K562 (cell line): ENCODE measurements around the gene AGPAT1. TPM values are rescaled to one million over a fixed set of nuclear protein-coding genes. Genes with fewer than 3 reads are reported as not detected.

ENCODE experiments used
- AFF4 ChIP-seq: sonication (generic); formaldehyde crosslinking; IDR thresholded peaks from 2 replicates; pipeline ENCODE4 v1.8.0; 2023; ENCODE audit warnings: mild to moderate bottlenecking, missing genetic modification reagents
- ARNT ChIP-seq, 2 experiments: fragments of 450-650 bp; IDR thresholded peaks; 2 replicates each; pipeline ENCODE4 v1.6.1; 2016; ENCODE audit warnings: mild to moderate bottlenecking in 1 of 2
- BCOR ChIP-seq: fragments of 450-650 bp; IDR thresholded peaks from 2 replicates; pipeline ENCODE4 v1.6.1; 2016
- BRD4 ChIP-seq: fragments of 200-600 bp; sonication (generic); IDR thresholded peaks from 2 replicates; pipeline ENCODE4 v1.6.1; 2017; ENCODE audit warnings: inconsistent platforms
- CEBPG ChIP-seq, 3 experiments: fragments of 200-800 bp in 1 of 3; sonication (Bioruptor generic) in 1 of 3; sonication (generic) in 1 of 3; formaldehyde crosslinking in 1 of 3; IDR thresholded peaks in 2 of 3; conservative IDR thresholded peaks in 1 of 3; 2 replicates each; pipeline versions ENCODE4 v1.6.1 to v1.8.0; 2016 to 2022; ENCODE audit warnings: missing compliant biosample characterization in 2 of 3, missing genetic modification characterization in 2 of 3, mild to moderate bottlenecking in 1 of 3, missing genetic modification reagents in 1 of 3
- CREBBP ChIP-seq: IDR thresholded peaks from one replicate; pipeline ENCODE4 v1.6.1; 2012; ENCODE audit warnings: low read depth, mild to moderate bottlenecking, control low read depth, inconsistent platforms, low read length
- HLTF ChIP-seq: fragments of 450-650 bp; IDR thresholded peaks from 2 replicates; pipeline ENCODE4 v1.6.1; 2016
- HNRNPUL1 ChIP-seq: fragments of 200-400 bp; formaldehyde crosslinking; IDR thresholded peaks from 2 replicates; pipeline ENCODE4 v1.6.1; 2017; ENCODE audit warnings: low read length
- KDM5B ChIP-seq: fragments of 200-600 bp; sonication (generic); IDR thresholded peaks from 2 replicates; pipeline ENCODE4 v1.6.1; 2012; ENCODE audit warnings: low read depth, mild to moderate bottlenecking, moderate library complexity, low read length, control low read depth, inconsistent platforms; ENCODE audit not compliant: insufficient replicate concordance
- NCOA2 ChIP-seq, 2 experiments: fragments of 450-650 bp; IDR thresholded peaks; 2 replicates each; pipeline ENCODE4 v1.6.1; 2018; ENCODE audit warnings: mild to moderate bottlenecking in 2 of 2, moderate library complexity in 1 of 2; ENCODE audit not compliant: partially characterized antibody in 2 of 2
- NCOA4 ChIP-seq: fragments of 450-650 bp; IDR thresholded peaks from 2 replicates; pipeline ENCODE4 v1.6.1; 2018; ENCODE audit warnings: mild to moderate bottlenecking; ENCODE audit not compliant: partially characterized antibody
- NRF1 ChIP-seq, 2 experiments: fragments of 450-650 bp; IDR thresholded peaks in 1 of 2; conservative IDR thresholded peaks in 1 of 2; 2 replicates each; pipeline ENCODE4 v1.6.1; 2014; ENCODE audit warnings: mild to moderate bottlenecking in 2 of 2
- PURB ChIP-seq: sonication (generic); formaldehyde crosslinking; IDR thresholded peaks from 2 replicates; pipeline ENCODE4 v1.9.0; 2021; ENCODE audit warnings: low read depth, mild to moderate bottlenecking, missing genetic modification reagents
- RAD21 ChIP-seq, 2 experiments: fragments of 250-450 bp in 1 of 2; fragments of 450-650 bp in 1 of 2; sonication (Bioruptor Pico) in 1 of 2; formaldehyde crosslinking in 1 of 2; IDR thresholded peaks in 1 of 2; conservative IDR thresholded peaks in 1 of 2; 2 replicates each; pipeline versions ENCODE4 v1.4.0 to v1.8.0; 2020 to 2022; ENCODE audit warnings: mild to moderate bottlenecking in 2 of 2, moderate library complexity in 1 of 2
- RAD51 ChIP-seq: fragments of 450-650 bp; IDR thresholded peaks from 2 replicates; pipeline ENCODE4 v1.7.1; 2016; ENCODE audit warnings: low read depth, mild to moderate bottlenecking, borderline replicate concordance
- SMAD2 ChIP-seq: fragments of 150-350 bp; IDR thresholded peaks from 2 replicates; pipeline ENCODE4 v1.6.1; 2014; ENCODE audit warnings: low read depth, mild to moderate bottlenecking, low read length
- SMARCA5 ChIP-seq: fragments of 450-650 bp; IDR thresholded peaks from 2 replicates; pipeline ENCODE4 v1.6.1; 2016
- TEAD4 ChIP-seq, 2 experiments: sonication (generic) in 1 of 2; formaldehyde crosslinking in 1 of 2; IDR thresholded peaks; 2 replicates each; pipeline versions ENCODE4 v1.6.1 to v1.8.0; 2012 to 2022; ENCODE audit warnings: borderline replicate concordance in 1 of 2, inconsistent platforms in 1 of 2, low read length in 1 of 2, mild to moderate bottlenecking in 1 of 2, missing genetic modification reagents in 1 of 2
- XRCC5 ChIP-seq: fragments of 200-400 bp; formaldehyde crosslinking; IDR thresholded peaks from 2 replicates; pipeline ENCODE4 v1.6.1; 2017; ENCODE audit warnings: low read depth, mild to moderate bottlenecking, low read length
- ZFP30 ChIP-seq: fragments of 250-450 bp; sonication (Bioruptor Pico); IDR thresholded peaks from 2 replicates; pipeline ENCODE4 v1.8.0; 2022; ENCODE audit warnings: moderate library complexity, mild to moderate bottlenecking, inconsistent platforms, borderline replicate concordance
- ZNF324 ChIP-seq: fragments of 250-450 bp; sonication (Bioruptor Pico); IDR thresholded peaks from 2 replicates; pipeline ENCODE4 v1.4.0; 2020; ENCODE audit warnings: mild to moderate bottlenecking
- ZNF696 ChIP-seq: fragments of 250-450 bp; sonication (Bioruptor Pico); conservative IDR thresholded peaks from 2 replicates; pipeline ENCODE4 v1.4.0; 2020; ENCODE audit warnings: mild to moderate bottlenecking, moderate library complexity
- ZNF75A ChIP-seq: fragments of 450-650 bp; formaldehyde crosslinking; IDR thresholded peaks from 2 replicates; pipeline ENCODE4 v1.4.0; 2020; ENCODE audit warnings: mild to moderate bottlenecking
- ZNF76 ChIP-seq: fragments of 250-450 bp; sonication (Bioruptor Pico); IDR thresholded peaks from 2 replicates; pipeline ENCODE4 v1.4.0; 2020; ENCODE audit warnings: mild to moderate bottlenecking, moderate library complexity, borderline replicate concordance
- ZNF766 ChIP-seq: fragments of 200-800 bp; sonication (Bioruptor generic); conservative IDR thresholded peaks from 2 replicates; pipeline ENCODE4 v1.6.1; 2016; ENCODE audit warnings: missing genetic modification characterization, missing compliant biosample characterization
- polyA plus RNA-seq, 8 experiments: library from polyadenylated mRNA; depleted of rRNA in 4 of 8; stranded (reverse) in 5 of 8; unstranded in 3 of 8; fragments of >200 nt; fragmentation: Nextera tagmentation in 2 of 8; fragmentation: Illumina TruSeq in 1 of 8; extraction: Ambion mirVana in 2 of 8; extraction: Trizol in 1 of 8; gene quantifications; 2 replicates each; pipeline versions ENCODE4 v1.2.1 to v1.2.3, GENCODE V29; 2011 to 2014; ENCODE audit warnings: inconsistent platforms in 1 of 8, missing spikeins in 1 of 8
- total RNA-seq, 7 experiments: library from RNA; depleted of rRNA in 6 of 7; stranded (reverse); fragments of >200 nt in 6 of 7; fragmentation: Illumina TruSeq in 2 of 7; extraction: Trizol in 2 of 7; gene quantifications; 2 replicates each; pipeline versions ENCODE4 v1.2.1 to v1.2.3, GENCODE V29; 2011 to 2021; ENCODE audit warnings: low replicate concordance in 1 of 7

Gene AGPAT1
- total and polyA plus RNA-seq, 9 of the 15 experiments (the other 6 are each of a cell fraction or from before 2014, with no cell fraction given) = 37.9 to 176 (median 69.4) TPM

GRCh38 chr6:32153564-32154513 lies 22.0 kb downstream of the AGPAT1 start, which contains the start of gene PPT2 (continued):
- TF ChIP-seq ARNT (IDR thresholded peaks at IDR 0.05) (peak in 1 of 2 experiments; percentile 84; a peak in 3 of 4 replicates), ZFP30 (CRISPR knock-in tag) (no peak), HNRNPUL1 (no peak), SMARCA5 (no peak), RAD51 (no peak), NRF1 (conservative IDR thresholded peaks at IDR 0.05 in 1 of 2, IDR thresholded peaks at IDR 0.05 in 1 of 2) (peak; percentile 56 to 59), ZNF76 (CRISPR knock-in tag) (no peak), ZNF324 (CRISPR knock-in tag) (no peak), RAD21 (CRISPR knock-in tag; conservative IDR thresholded peaks at IDR 0.05 in 1 of 2, IDR thresholded peaks at IDR 0.05 in 1 of 2) (peak; percentile 15 to 30; a peak in 3 of 4 replicates), ZNF766 (CRISPR knock-in tag) (0 out of 2 replicates have a peak, but pooled peaks have one; percentile 16), ZNF75A (CRISPR knock-in tag) (no peak), XRCC5 (no peak; the same call in 1 of the 2 replicates), SMAD2 (no peak), AFF4 (CRISPR knock-in tag) (peak; percentile 92), KDM5B (peak; percentile 56), TEAD4 (IDR thresholded peaks at IDR 0.05; ENCODE audit: low read length) (no peak; the same call in 1 of the 2 replicates), TEAD4 (CRISPR knock-in tag; IDR thresholded peaks at IDR 0.05; ENCODE audit: borderline replicate concordance) (0 out of 2 replicates have a peak, but pooled peaks have one; percentile 7), CEBPG (CRISPR knock-in tag; IDR thresholded peaks at IDR 0.05) (no peak; the same call in 1 of the 2 replicates), CEBPG (tag; conservative IDR thresholded peaks at IDR 0.05 in 1 of 2, IDR thresholded peaks at IDR 0.05 in 1 of 2) (no peak), NCOA4 (no peak), PURB (CRISPR knock-in tag) (no peak), ZNF696 (CRISPR knock-in tag) (no peak), CREBBP (no peak), NCOA2 (IDR thresholded peaks at IDR 0.05; ENCODE audit: partially characterized antibody in 2 of 2) (no peak), HLTF (no peak; the same call in 1 of the 2 replicates), BCOR (no peak), BRD4 (peak; percentile 63; the same call in 1 of the 2 replicates)
